ENCODE data around the gene STK11IP. TPM values are rescaled to one million over a fixed set of nuclear protein-coding genes. Genes with fewer than 3 reads are reported as not detected.
"Not testable (repeated sequence)": the region's sequence is repeated elsewhere in the genome, so short reads cannot be mapped to it uniquely, and the experiment has no call there.

STK11IP gene
- total RNA-seq, 1 donor from 2014 or later = 14.7 TPM

- peak; percentile 84 for DNase-seq (ENCODE audit: low read depth)
These were observed 48.2 kb downstream of the STK11IP start for GRCh38 chr2:219645631-219646527.

DNA sequence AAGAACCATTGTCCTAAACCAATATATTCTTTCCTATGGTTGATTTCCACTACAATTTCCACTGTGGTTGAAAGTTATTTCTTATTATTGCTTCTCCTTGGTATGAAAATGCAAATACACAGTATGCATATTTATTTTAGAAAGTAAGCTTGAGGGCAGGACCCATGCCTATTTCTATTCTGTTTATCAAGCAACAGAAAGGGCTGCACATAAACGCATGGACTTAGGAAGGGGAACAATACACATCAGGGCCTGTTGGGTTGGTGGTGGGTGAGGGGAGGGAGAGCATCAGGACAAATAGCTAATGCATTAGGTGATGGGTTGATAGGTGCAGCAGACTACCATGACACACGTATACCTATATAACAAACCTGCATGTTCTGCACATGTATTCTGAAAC lies 50.5 kb downstream of the STK11IP start:
- DNase-seq (ENCODE audit: low read depth) = no peak

GRCh38 chr2:219648963-219649362 lies 51.3 kb downstream of the STK11IP start:
- DNase-seq (ENCODE audit: low read depth) = no peak

GRCh38 chr2:219650426-219651248 lies 53.0 kb downstream of the STK11IP start:
- DNase-seq (ENCODE audit: low read depth) = peak; percentile 32

DNA sequence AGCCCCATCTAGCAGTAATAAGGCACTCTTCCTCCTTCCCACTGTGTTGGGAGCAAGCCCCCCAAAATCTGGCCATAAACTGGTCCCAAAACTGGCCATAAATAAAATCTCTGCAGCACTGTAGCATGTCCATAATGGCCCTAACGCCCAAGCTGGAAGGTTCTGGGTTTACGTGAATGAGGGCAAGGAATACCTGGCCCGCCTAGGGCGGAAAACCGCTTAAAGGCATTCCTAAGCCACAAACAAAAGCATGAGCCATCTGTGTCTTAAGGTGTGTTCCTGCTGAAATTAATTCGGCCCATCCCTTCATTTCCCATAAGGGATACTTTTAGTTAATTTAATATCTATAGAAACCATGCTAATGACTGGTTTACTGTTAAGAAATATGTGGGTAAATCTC lies 54.0 kb downstream of the STK11IP start:
- not testable (repeated sequence) for DNase-seq (ENCODE audit: low read depth)

- no peak for DNase-seq (ENCODE audit: low read depth)
These were observed 58.9 kb downstream of the STK11IP start for GRCh38 chr2:219656526-219656925.

DNA sequence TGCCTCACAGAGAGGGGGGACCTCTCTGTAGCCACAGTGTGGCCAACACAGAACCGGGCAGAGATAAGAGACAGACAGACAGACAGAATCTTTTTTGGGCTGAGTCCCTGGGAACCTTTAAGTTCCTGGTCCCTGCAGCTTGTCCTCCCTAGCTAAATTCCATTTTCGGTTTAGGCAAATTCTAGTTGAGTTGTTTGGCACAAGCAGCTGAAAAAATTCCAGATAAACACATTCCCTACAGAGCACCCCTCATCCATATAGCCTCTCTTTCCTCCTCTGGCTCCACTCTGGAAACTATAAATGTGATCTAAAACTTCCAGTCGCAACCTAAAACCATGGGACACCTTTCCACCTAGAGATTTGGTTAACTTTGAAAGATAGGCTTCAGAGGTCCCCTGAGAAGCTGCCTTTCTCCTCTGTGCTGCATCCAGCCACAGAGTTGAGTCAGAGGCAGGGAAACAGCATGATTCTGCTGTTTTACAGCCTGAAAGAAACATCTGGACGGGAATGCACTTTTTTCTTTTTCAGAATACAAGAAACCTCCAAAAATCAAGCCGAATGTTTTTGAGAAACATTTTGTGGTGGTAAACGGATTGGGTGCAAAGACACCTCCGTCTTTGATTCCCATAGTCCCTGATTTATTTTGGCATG lies 60.7 kb downstream of the STK11IP start:
- DNase-seq (ENCODE audit: low read depth) = peak; percentile 32

GRCh38 chr2:219658874-219659273 lies 61.2 kb downstream of the STK11IP start:
- DNase-seq (ENCODE audit: low read depth) = no peak

DNA sequence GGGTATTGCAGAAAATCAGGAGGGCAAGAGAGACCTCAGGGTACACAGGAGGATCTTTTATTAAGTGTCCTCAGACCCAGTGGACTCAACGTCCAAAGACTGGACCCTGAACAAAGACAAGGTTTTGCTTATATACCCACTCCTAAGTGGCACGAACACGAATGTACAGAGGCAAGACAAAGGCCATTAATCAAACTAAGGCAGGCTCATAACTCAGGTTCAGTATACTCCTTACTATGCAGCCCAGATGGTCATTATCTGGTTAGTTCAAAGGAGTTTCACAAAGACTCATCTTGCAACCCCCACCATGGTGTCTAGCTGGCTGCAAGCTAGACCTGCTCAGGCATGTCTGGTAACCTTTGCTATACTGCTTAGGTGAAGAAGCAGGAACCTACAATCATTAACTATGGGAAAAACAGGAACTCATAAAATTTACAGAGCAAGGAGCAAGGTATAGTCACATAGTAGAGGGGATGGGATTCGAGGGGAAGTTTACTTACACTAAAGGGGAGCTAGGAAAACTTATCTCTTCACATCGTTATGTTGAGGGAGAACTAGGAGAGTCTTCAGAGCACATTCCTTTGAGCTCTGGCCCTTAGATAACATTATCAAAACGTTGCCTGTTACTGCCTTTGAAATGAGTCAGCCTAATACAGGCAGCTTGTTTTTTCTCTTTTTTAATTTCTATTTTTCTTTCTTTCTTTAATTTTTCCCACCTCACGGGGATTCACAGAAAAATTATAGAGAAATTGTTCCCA lies 63.7 kb downstream of the STK11IP start:
- DNase-seq (ENCODE audit: low read depth) = no peak

DNA sequence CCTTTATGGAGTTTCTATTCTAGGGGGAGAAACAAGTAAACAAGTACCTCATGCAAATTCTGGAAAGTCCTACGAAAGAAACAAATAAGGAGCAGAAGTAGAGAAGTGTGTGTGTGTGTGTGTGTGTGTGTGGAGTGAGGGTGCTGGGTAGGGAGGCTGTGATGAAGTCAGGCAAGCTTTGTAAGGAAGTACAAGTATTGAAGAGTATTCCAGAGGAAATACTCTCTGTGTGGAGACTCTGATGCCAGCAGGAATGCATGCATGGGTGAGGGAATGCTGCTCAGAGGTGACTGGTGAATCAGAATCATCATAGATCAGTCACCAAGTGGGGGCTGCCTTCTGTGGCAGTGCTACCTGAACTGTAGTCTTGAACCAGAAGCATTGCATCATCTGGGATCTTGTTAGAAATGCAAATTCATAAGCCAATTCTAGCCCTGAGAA lies 64.3 kb downstream of the STK11IP start:
- no peak for DNase-seq (ENCODE audit: low read depth)

DNA sequence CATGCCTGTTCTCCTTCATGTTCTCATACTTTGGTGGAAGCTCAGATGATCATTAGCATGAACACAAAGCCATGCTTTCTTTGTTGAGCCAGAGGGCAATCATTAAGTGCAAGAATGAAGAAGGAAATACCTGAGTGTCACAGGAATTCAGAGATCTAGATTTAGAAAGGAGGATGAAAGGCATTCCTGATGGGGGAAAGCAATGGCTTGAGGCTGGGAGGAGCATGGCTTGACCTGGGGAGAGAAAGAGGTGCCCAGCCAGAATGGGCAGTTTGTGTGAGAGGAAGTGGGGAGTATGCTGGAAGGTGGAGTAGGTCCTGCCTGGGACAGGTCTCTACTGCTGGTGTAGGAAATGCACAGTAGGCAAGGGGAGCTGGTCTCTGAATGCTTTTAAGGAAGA lies 64.9 kb downstream of the STK11IP start:
- no peak for DNase-seq (ENCODE audit: low read depth)

GRCh38 chr2:219663116-219663762 lies 65.6 kb downstream of the STK11IP start:
- DNase-seq (ENCODE audit: low read depth) = no peak

GRCh38 chr2:219664041-219664440 lies 66.4 kb downstream of the STK11IP start:
- DNase-seq (ENCODE audit: low read depth) = no peak

DNA sequence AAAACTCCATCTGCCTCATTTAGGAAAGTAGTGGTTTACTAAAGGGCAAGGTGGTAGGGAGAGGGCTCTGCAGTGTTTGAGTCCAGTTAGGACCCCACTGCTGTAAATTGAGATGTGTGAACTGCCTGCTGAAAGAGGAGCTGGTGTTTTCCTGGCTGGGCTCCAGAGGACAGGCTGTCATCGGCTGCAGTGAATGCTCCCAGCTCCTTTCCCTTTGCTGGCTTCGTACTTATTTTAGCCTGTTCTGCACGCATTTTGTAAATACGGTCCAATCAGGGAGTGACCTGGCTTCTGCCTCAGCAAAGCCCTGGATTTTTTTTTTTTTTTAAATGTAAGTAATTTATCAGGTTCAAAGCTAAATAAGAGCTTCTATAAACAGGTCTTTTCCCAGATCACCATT lies 67.3 kb downstream of the STK11IP start:
- DNase-seq (ENCODE audit: low read depth) = peak; percentile 60

DNA sequence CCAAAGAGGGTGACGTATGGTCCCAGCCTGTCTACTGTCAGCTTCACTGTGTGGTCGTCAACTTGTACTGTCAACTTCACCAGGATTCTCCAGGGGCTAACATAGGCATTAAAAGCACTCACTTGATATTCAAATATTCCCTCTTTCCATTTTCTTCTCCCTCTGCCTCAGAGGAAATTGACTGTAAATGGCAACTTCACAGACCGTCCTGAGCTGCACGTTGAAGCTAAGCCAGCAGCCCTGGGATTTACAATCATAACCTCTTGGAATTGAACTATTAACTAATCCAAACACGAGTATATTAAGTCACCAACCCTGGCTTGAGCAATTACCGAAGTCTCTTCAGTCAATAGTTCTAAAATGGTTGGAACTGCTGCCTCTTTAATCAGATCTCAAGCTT lies 68.3 kb downstream of the STK11IP start:
- no peak for DNase-seq (ENCODE audit: low read depth)

Small RNA genes within 50 kb of the gene (microRNA-seq; reads per million reads assigned to microRNA genes)
- gene MIR3132 = not detected

Other genes with a start within 250 kb of the STK11IP start
- 61.4 and 65.3 TPM in 2 replicates for gene DNPEP, start 209.9 kb upstream of the STK11IP start, total RNA-seq
- 10,265 and 13,585 TPM in 2 replicates for gene DES, start 179.5 kb upstream of the STK11IP start, total RNA-seq
- gene SPEG, start 163.0 kb upstream of the STK11IP start, total RNA-seq = 78.0 and 79.8 TPM in 2 replicates
- 43.1 and 57.0 TPM in 2 replicates for gene GMPPA, start 99.0 kb upstream of the STK11IP start, total RNA-seq
- gene ASIC4, start 83.4 kb upstream of the STK11IP start, total RNA-seq = 0.29 and 0.31 TPM in 2 replicates
- gene CHPF, start 54.0 kb upstream of the STK11IP start, total RNA-seq = 382 and 388 TPM in 2 replicates
- 5.8 and 9.0 TPM in 2 replicates for gene TMEM198, start 53.8 kb upstream of the STK11IP start, total RNA-seq
- gene OBSL1, start 26.3 kb upstream of the STK11IP start, total RNA-seq = 159 and 173 TPM in 2 replicates
- 0.48 and 0.62 TPM in 2 replicates for gene INHA, start 25.5 kb upstream of the STK11IP start, total RNA-seq
- 4.3 and 7.0 TPM in 2 replicates for gene SLC4A3, start 29.8 kb downstream of the STK11IP start, total RNA-seq